ENCODE measurements around the gene CREG2.

Gene CREG2

DNA sequence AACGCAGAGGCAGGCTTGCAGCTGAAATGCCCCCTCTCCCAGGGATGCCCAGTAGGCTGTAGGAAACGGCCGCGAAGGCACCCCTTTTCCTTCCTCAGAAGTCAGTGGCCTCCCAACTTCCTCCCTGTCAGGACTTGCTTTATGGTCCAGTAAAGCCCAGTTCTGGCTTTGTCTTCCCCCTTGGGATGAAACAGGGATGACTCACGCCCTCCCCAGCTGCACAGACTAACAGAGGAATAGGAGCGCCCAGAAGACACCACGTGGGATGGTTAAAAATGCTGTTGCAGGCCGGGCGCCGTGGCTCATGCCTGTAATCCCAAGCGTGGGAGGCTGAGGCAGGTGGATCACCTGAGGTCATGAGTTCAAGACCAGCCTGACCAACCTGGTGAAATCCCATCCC is 6.9 kb downstream of the CREG2 start:
- H3K4me3 ChIP-seq (ENCODE audit: low read depth, low read length), result no peak overlapping the region
- TF ChIP-seq CTCF (IDR thresholded peaks at IDR 0.05; ENCODE audit: insufficient read depth, low read depth, low read length, missing control alignments), result no peak
- no peak for DNase-seq (ENCODE audit: low read depth)

- TF ChIP-seq CTCF (IDR thresholded peaks at IDR 0.05; ENCODE audit: insufficient read depth, low read depth, low read length, missing control alignments), result no peak
- no peak for DNase-seq (ENCODE audit: low read depth)
- no peak overlapping the region for H3K4me3 ChIP-seq (ENCODE audit: low read depth, low read length)
Measured at GRCh38 chr2:101379091-101379490, 8.2 kb downstream of the CREG2 start.

DNA sequence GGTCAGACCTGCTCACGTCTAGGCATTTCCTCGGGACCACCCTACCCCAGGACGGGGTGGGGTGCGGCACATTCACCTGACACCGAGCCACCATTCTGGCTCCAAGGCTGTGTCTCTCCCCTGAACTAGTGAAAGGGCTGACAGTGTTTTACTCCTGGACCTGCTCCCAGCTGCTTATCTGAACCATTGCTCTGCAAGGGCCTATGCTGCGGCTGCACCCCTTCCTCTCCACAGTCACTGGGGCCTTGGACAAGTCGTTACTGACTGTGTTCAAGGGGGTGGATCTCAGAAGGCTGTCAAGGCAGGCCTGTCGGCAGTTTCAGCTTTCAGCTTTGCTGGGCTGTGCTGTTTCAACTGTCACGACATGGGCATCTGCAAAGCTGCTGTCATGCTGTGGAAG is 11.7 kb downstream of the CREG2 start:
- H3K4me3 ChIP-seq (ENCODE audit: low read depth, low read length), result no peak overlapping the region
- no peak for TF ChIP-seq CTCF (IDR thresholded peaks at IDR 0.05; ENCODE audit: insufficient read depth, low read depth, low read length, missing control alignments)
- DNase-seq (ENCODE audit: low read depth), result no peak

DNA sequence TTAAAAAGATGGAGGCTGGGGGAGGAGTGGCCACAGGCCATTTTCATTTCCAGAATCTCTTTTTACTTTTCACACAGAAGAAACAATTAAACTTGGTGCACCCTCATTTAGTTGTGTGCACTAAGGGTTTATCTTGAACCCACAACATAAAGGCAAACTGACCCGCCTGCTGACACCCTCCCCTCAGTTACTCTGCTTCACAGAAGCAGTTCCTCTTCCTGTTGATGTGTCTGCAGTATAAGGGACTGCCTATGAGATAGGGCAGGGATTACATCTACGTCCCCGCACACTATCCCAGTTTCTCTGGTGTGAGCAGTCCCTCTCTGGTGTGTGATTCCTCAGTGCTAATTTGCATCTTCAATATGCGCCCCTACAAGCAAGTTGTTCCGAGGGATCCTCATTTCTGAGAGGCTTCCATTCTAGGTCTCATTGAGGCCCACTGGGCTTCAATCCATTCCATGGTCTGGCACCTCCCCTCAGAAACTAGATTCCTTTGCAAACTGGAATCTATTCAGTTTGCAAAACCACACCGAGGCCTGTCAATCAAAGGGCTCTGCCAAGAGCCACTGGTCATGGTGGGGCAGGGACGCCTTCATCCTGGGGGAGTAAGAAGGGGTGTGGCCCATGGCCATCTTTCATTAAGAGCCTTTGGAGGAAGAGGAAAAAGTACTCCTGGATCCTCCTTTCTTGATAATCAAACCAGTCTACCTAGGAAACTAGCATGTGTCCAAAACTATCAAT is 12.3 kb downstream of the CREG2 start:
- no peak for DNase-seq (ENCODE audit: low read depth)
- TF ChIP-seq CTCF (IDR thresholded peaks at IDR 0.05; ENCODE audit: insufficient read depth, low read depth, low read length, missing control alignments), result no peak
- H3K4me3 ChIP-seq (ENCODE audit: low read depth, low read length), result no peak overlapping the region

DNA sequence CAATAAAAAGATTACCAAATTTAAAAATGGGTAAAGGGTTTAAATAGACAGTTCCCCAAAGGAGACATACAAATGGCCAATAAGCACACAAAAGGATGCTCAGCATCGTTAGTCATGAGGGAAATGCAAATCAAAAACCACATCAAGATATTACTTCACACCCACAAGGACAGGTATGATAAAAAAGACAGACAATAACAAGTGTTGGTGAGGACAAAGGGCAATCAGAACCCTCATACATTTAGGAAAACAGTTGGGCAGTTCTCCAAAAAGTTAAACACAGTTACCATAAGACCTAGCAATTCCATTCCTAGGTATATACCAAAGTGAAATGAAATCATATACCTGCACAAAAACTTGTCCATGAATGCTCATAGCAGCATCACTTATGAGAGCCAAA is 14.5 kb downstream of the CREG2 start:
- no peak for DNase-seq (ENCODE audit: low read depth)
- TF ChIP-seq CTCF (IDR thresholded peaks at IDR 0.05; ENCODE audit: insufficient read depth, low read depth, low read length, missing control alignments), result no peak
- no peak overlapping the region for H3K4me3 ChIP-seq (ENCODE audit: low read depth, low read length)

GRCh38 chr2:101371636-101372035 is 15.7 kb downstream of the CREG2 start:
- no peak for DNase-seq (ENCODE audit: low read depth)
- TF ChIP-seq CTCF (IDR thresholded peaks at IDR 0.05; ENCODE audit: insufficient read depth, low read depth, low read length, missing control alignments), result no peak
- no peak overlapping the region for H3K4me3 ChIP-seq (ENCODE audit: low read depth, low read length)

- H3K4me3 ChIP-seq (ENCODE audit: low read depth, low read length), result no peak overlapping the region
- TF ChIP-seq CTCF (IDR thresholded peaks at IDR 0.05; ENCODE audit: insufficient read depth, low read depth, low read length, missing control alignments), result no peak
- DNase-seq (ENCODE audit: low read depth), result no peak
Measured at GRCh38 chr2:101369100-101369499, 18.2 kb downstream of the CREG2 start.

All from GM12865 (cell line).